GM20000 (cell line): ENCODE results near the gene KLHL29.
"Not testable (repeated sequence)": the region's sequence is repeated elsewhere in the genome, so short reads cannot be mapped to it uniquely, and the experiment has no call there.

Experiments
- DNase-seq: peaks from one replicate; pipeline ENCODE4 v3.0.0; 2012; ENCODE audit warnings: low spot score
- CTCF ChIP-seq: IDR thresholded peaks from 2 replicates; pipeline ENCODE4 v1.5.1; 2012; ENCODE audit warnings: mild to moderate bottlenecking, control low read depth; ENCODE audit errors: extremely low read depth, missing control alignments

Gene KLHL29

GRCh38 chr2:23387221-23387550, 2.2 kb downstream of the KLHL29 start:
- DNase-seq = no peak
- TF ChIP-seq CTCF = no peak

- no peak for TF ChIP-seq CTCF
- DNase-seq = no peak
These were observed 2.9 kb downstream of the KLHL29 start for GRCh38 chr2:23387845-23388244.

- DNase-seq = no peak
- TF ChIP-seq CTCF = no peak
These were observed 3.3 kb downstream of the KLHL29 start for GRCh38 chr2:23388294-23388693.

- no peak for TF ChIP-seq CTCF
- DNase-seq = no peak
These were observed 4.0 kb downstream of the KLHL29 start for GRCh38 chr2:23388756-23389514.

GRCh38 chr2:23390152-23390551, 5.2 kb downstream of the KLHL29 start:
- peak; percentile 32 for DNase-seq
- no peak for TF ChIP-seq CTCF

GRCh38 chr2:23391237-23391736, 6.3 kb downstream of the KLHL29 start:
- DNase-seq = not testable (repeated sequence)

- DNase-seq = no peak
- no peak for TF ChIP-seq CTCF
These were observed 8.7 kb downstream of the KLHL29 start for GRCh38 chr2:23393722-23394121.

- TF ChIP-seq CTCF = no peak
- no peak for DNase-seq
These were observed 9.7 kb downstream of the KLHL29 start for GRCh38 chr2:23394700-23395099.
